ENCODE results near the gene NUTF2.
A peak's percentile ranks its signal among the peaks of the same experiment; 100 is the strongest.
"Not testable (repeated sequence)": the region's sequence is repeated elsewhere in the genome, so short reads cannot be mapped to it uniquely, and the experiment has no call there.

Gene NUTF2

GRCh38 chr16:67846320-67847063 is at the start of gene NUTF2:
Gene NUTF2, plus strand, starts transcription at chr16:67846933. Its CDS starts 18,198 bp downstream, at chr16:67865131.
- peak; percentile 96 for DNase-seq

- no peak for DNase-seq
These were observed 46.3 kb upstream of the NUTF2 start for GRCh38 chr16:67800338-67800926.

- no peak for DNase-seq
These were observed 45.5 kb upstream of the NUTF2 start for GRCh38 chr16:67801241-67801640.

GRCh38 chr16:67801883-67802282 is 44.9 kb upstream of the NUTF2 start:
- DNase-seq: no peak

GRCh38 chr16:67803894-67804293 is 42.8 kb upstream of the NUTF2 start:
- DNase-seq: no peak

GRCh38 chr16:67804853-67805542 is 41.7 kb upstream of the NUTF2 start:
- DNase-seq: no peak

GRCh38 chr16:67805718-67806427 is 40.9 kb upstream of the NUTF2 start:
- DNase-seq: no peak

- DNase-seq: peak; percentile 90
These were observed 40.1 kb upstream of the NUTF2 start, which contains the start of the genes RANBP10 and TSNAXIP1 for GRCh38 chr16:67806428-67807147. Gene RANBP10, minus strand, starts transcription at chr16:67806560. Its CDS starts 24 bp downstream, at chr16:67806536. Gene TSNAXIP1, plus strand, starts transcription at chr16:67806889. Its CDS starts 261 bp downstream, at chr16:67807150.

GRCh38 chr16:67807148-67807682 is 39.5 kb upstream of the NUTF2 start:
- no peak for DNase-seq

- no peak for DNase-seq
These were observed 34.8 kb upstream of the NUTF2 start for GRCh38 chr16:67811899-67812298.

GRCh38 chr16:67814567-67814966 is 32.2 kb upstream of the NUTF2 start:
- DNase-seq: no peak

GRCh38 chr16:67820608-67821259 is 26.0 kb upstream of the NUTF2 start:
- DNase-seq: no peak

GRCh38 chr16:67822511-67822910 is 24.2 kb upstream of the NUTF2 start:
- no peak for DNase-seq

- no peak for DNase-seq
These were observed 21.6 kb upstream of the NUTF2 start for GRCh38 chr16:67825119-67825518.

- no peak for DNase-seq
These were observed 20.8 kb upstream of the NUTF2 start for GRCh38 chr16:67825906-67826305.

GRCh38 chr16:67828651-67829050 is 18.1 kb upstream of the NUTF2 start:
- DNase-seq: no peak

- no peak for DNase-seq
These were observed 13.7 kb upstream of the NUTF2 start for GRCh38 chr16:67833030-67833414.

- DNase-seq: peak; percentile 95
These were observed 13.1 kb upstream of the NUTF2 start for GRCh38 chr16:67833415-67834241.

- no peak for DNase-seq
These were observed 12.5 kb upstream of the NUTF2 start for GRCh38 chr16:67834242-67834614.

GRCh38 chr16:67837190-67837589 is 9.5 kb upstream of the NUTF2 start:
- DNase-seq: not testable (repeated sequence)

GRCh38 chr16:67837811-67838210 is 8.9 kb upstream of the NUTF2 start:
- no peak for DNase-seq

Measured in activated CD4-positive, CD25-positive, alpha-beta regulatory T cell treated with anti-CD3 and anti-CD28 coated beads, Interleukin-2, amount 50 U/mL, for 72 hours (primary cell).